A549 (cell line): ENCODE results near the gene UGT2B28. TPM values are rescaled to one million over a fixed set of nuclear protein-coding genes. Genes with fewer than 3 reads are reported as not detected.
A peak's percentile ranks its signal among the peaks of the same experiment; 100 is the strongest.
"Not testable (repeated sequence)": the region's sequence is repeated elsewhere in the genome, so short reads cannot be mapped to it uniquely, and the experiment has no call there.

ENCODE experiments used
- ATAC-seq, 2 experiments: fragments of 200-7000 bp in 1 of 2; fragments of >200 bp in 1 of 2; cut with Nextera tagmentation in 1 of 2; cut with Tn5 transposase in 1 of 2; 3 replicates each; pipeline versions ENCODE4 v1.8.0 to v1.9.1; 2018 to 2020; ENCODE audit warnings: mild to moderate bottlenecking in 1 of 2, moderate library complexity in 1 of 2
- CTCF ChIA-PET: fragments of 300-600 bp; sonication (Branson Sonifier 250); formaldehyde crosslinking; extraction: SDS; loops from one replicate; lab custom pipeline; 2021; ENCODE audit warnings: antibody characterized with exemption, inconsistent platforms; lab: Yijun Ruan, JAX
- POLR2A ChIA-PET: fragments of 350-600 bp; formaldehyde crosslinking; extraction: SDS; loops from one replicate; lab custom pipeline; 2021; ENCODE audit warnings: antibody characterized with exemption, inconsistent platforms; lab: Yijun Ruan, JAX
- DNase-seq, 2 experiments: peaks; one replicate each; pipeline versions ENCODE4 v3.0.0 to v3.0.0-alpha.2; 2011 to 2016; ENCODE audit warnings: low read depth in 1 of 2, low spot score in 1 of 2
- FAIRE-seq: peaks from 2 replicates; lab custom pipeline; 2011; peaks lifted over from hg19 to GRCh38; lab: Jason Lieb, UNC
- H3K27ac ChIP-seq, 2 experiments: fragments of >200 bp; sonication (Bioruptor Twin); formaldehyde crosslinking; 3 replicates each; pipeline ENCODE4 v1.5.1; 2016 to 2017
- H3K4me1 ChIP-seq: fragments of >200 bp; sonication (Bioruptor Twin); formaldehyde crosslinking; 3 replicates; pipeline ENCODE4 v1.6.1; 2016
- H3K4me2 ChIP-seq: fragments of >200 bp; sonication (Bioruptor Twin); formaldehyde crosslinking; 3 replicates; pipeline ENCODE4 v1.6.1; 2016
- H3K4me3 ChIP-seq: fragments of >200 bp; sonication (Bioruptor Twin); formaldehyde crosslinking; 3 replicates; pipeline ENCODE4 v1.5.1; 2016
- H3K9me3 ChIP-seq: fragments of >200 bp; sonication (Bioruptor Twin); formaldehyde crosslinking; 3 replicates; pipeline ENCODE4 v1.6.1; 2016
- CEBPB ChIP-seq, 2 experiments: fragments of >200 bp in 1 of 2; sonication (Bioruptor Twin) in 1 of 2; formaldehyde crosslinking in 1 of 2; IDR thresholded peaks; 2 replicates each; pipeline ENCODE4 v1.6.1; 2012 to 2016
- EP300 ChIP-seq, 2 experiments: fragments of >200 bp; sonication (Bioruptor Twin); formaldehyde crosslinking; IDR thresholded peaks; 2 replicates in 1 of 2; 3 replicates in 1 of 2; pipeline ENCODE4 v1.6.1; 2016 to 2017
- GATA3 ChIP-seq: IDR thresholded peaks from 2 replicates; pipeline ENCODE4 v1.6.1; 2012; ENCODE audit warnings: borderline replicate concordance
- HOXB13 ChIP-seq: fragments of 250-450 bp; sonication (Bioruptor Pico); IDR thresholded peaks from 2 replicates; pipeline ENCODE4 v1.5.0; 2020; ENCODE audit warnings: low read depth, mild to moderate bottlenecking, moderate library complexity
- JUN ChIP-seq, 2 experiments: fragments of >200 bp; sonication (Bioruptor Twin); formaldehyde crosslinking; IDR thresholded peaks; 2 replicates in 1 of 2; 3 replicates in 1 of 2; pipeline ENCODE4 v1.6.1; 2016 to 2017
- JUNB ChIP-seq: fragments of >200 bp; sonication (Bioruptor Twin); formaldehyde crosslinking; IDR thresholded peaks from 2 replicates; pipeline ENCODE4 v1.6.1; 2016
- MAZ ChIP-seq: fragments of 150-350 bp; IDR thresholded peaks from 2 replicates; pipeline ENCODE4 v1.6.1; 2014; ENCODE audit warnings: antibody characterized with exemption, low read depth, low read length, borderline replicate concordance
- NPAS2 ChIP-seq: fragments of 250-450 bp; sonication (Bioruptor Pico); IDR thresholded peaks from 2 replicates; pipeline ENCODE4 v1.8.0; 2022; ENCODE audit warnings: mild to moderate bottlenecking, moderate library complexity, borderline replicate concordance
- RAD21 ChIP-seq, 2 experiments: fragments of >200 bp in 1 of 2; sonication (Bioruptor Twin) in 1 of 2; formaldehyde crosslinking in 1 of 2; IDR thresholded peaks in 1 of 2; conservative IDR thresholded peaks in 1 of 2; 2 replicates in 1 of 2; 3 replicates in 1 of 2; pipeline ENCODE4 v1.6.1; 2012 to 2018; ENCODE audit warnings: inconsistent platforms in 1 of 2
- RARB ChIP-seq: fragments of 250-450 bp; sonication (Bioruptor Pico); IDR thresholded peaks from 2 replicates; pipeline ENCODE4 v1.8.0; 2021; ENCODE audit warnings: mild to moderate bottlenecking, moderate library complexity
- RCOR1 ChIP-seq: fragments of 150-350 bp; IDR thresholded peaks from 2 replicates; pipeline ENCODE4 v1.6.1; 2014; ENCODE audit warnings: antibody characterized with exemption, low read length, low read depth
- RFX5 ChIP-seq: fragments of 450-650 bp; IDR thresholded peaks from 2 replicates; pipeline ENCODE4 v1.7.1; 2014; ENCODE audit warnings: antibody characterized with exemption, mild to moderate bottlenecking, moderate library complexity
- SMC3 ChIP-seq: fragments of >200 bp; sonication (Bioruptor Twin); formaldehyde crosslinking; IDR thresholded peaks from 3 replicates; pipeline ENCODE4 v1.6.1; 2018; ENCODE audit warnings: inconsistent platforms
- SREBF2 ChIP-seq: fragments of 450-650 bp; IDR thresholded peaks from 2 replicates; pipeline ENCODE4 v1.6.1; 2014; ENCODE audit warnings: mild to moderate bottlenecking, moderate library complexity
- TFCP2L1 ChIP-seq: fragments of 250-450 bp; sonication (Bioruptor Pico); IDR thresholded peaks from 2 replicates; pipeline ENCODE4 v1.5.0; 2021; ENCODE audit warnings: mild to moderate bottlenecking
- TP53 ChIP-seq: fragments of 250-450 bp; sonication (Bioruptor Pico); IDR thresholded peaks from 2 replicates; pipeline ENCODE4 v1.5.0; 2021; ENCODE audit warnings: mild to moderate bottlenecking, moderate library complexity
- ZFP36 ChIP-seq: fragments of 450-650 bp; IDR thresholded peaks from 2 replicates; pipeline ENCODE4 v1.6.1; 2014; ENCODE audit warnings: borderline replicate concordance; ENCODE audit not compliant: partially characterized antibody
- WGBS: methylation state at CpG from one replicate; pipeline ENCODE4 v1.1.6; 2017; ENCODE audit errors: missing lambda C conversion rate; 5-methylcytosine and 5-hydroxymethylcytosine counted together
- polyA minus RNA-seq: library from RNA; depleted of rRNA, polyadenylated mRNA; stranded (reverse); fragments of >200 nt; gene quantifications from 2 replicates; pipeline ENCODE4 v1.2.3, GENCODE V29; 2011; rRNA and poly(A)+ RNA removed
- polyA plus RNA-seq, 4 experiments: library from polyadenylated mRNA; depleted of rRNA in 3 of 4; stranded (reverse); fragments of >200 nt; fragmentation: RNase III in 1 of 4; extraction: RNeasy Plus Mini Kit Qiagen cat#74134 plus additional on column Dnase treatment in 1 of 4; gene quantifications; 2 replicates in 3 of 4; 3 replicates in 1 of 4; pipeline ENCODE4 v1.2.3, GENCODE V29; 2011 to 2017
- TF ChIP-seq, protein P1 (sequence below): fragments of >200 bp; sonication (Bioruptor Twin); formaldehyde crosslinking; IDR thresholded peaks from 3 replicates; pipeline ENCODE4 v1.6.1; 2016
- TF ChIP-seq, protein P2 (sequence below): IDR thresholded peaks from 2 replicates; pipeline ENCODE4 v1.6.1; 2012
- TF ChIP-seq, protein P3 (sequence below): fragments of 150-350 bp; IDR thresholded peaks from 2 replicates; pipeline ENCODE4 v1.6.1; 2014; ENCODE audit warnings: low read depth, mild to moderate bottlenecking, low read length

Gene UGT2B28
- polyA plus RNA-seq (2011; rRNA removed) (0.22 and 0.29 TPM in 2 replicates), polyA plus RNA-seq (2017; fragmentation: RNase III; extraction: RNeasy Plus Mini Kit Qiagen cat#74134 plus additional on column Dnase treatment) (0.08 TPM in 1 of 3 replicates, not detected in the others), polyA minus RNA-seq (0.15 TPM in 1 of 2 replicates, not detected in the other)
- not detected in 2 replicates for polyA plus RNA-seq (2012; cell fraction: cytosol; rRNA removed)
- polyA plus RNA-seq (2012; cell fraction: nucleus; rRNA removed) = not detected in 2 replicates

DNA sequence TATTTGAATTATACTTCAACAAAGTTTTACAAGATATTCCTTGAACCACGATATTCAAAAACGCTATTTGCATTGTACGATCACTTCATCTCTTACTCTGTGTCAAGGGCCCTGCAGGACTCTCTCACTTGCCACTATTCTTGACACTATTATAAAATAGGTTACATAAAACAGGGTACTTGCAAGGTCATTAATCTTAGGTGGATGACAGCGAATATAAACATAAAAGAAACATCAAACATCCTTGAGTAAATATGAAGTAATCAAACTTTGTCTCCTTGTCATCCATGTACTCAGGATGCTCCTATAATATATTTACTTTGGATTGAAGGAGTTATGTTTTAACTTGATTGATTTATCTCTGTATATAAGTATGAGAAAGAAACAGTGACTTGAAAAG, at the start of gene UGT2B28:
UGT2B28 (plus strand) TSS at position 395 of the 400 bp plus-strand sequence. CDS start 26 bp downstream, outside the sequence.
- Histone ChIP-seq H3K27ac (peak within 1 kb of the TSS in 1 of 2 experiments; percentile 54; a peak in 1 of 6 replicates), H3K4me2 (peak within 1 kb of the TSS; percentile 51)
- H3K4me3 ChIP-seq, H3K4me1 ChIP-seq, H3K9me3 ChIP-seq, ATAC-seq, POLR2A ChIA-PET, CTCF ChIA-PET, FAIRE-seq: not testable (repeated sequence)
- WGBS = 6% methylated on average over 4 of the region's 4 CpGs
- peak; percentile 34 to 49; a peak in 2 of 4 replicates for TF ChIP-seq CEBPB (IDR thresholded peaks at IDR 0.05)
- peak; percentile 70 for TF ChIP-seq GATA3
- TF ChIP-seq JUN (IDR thresholded peaks at IDR 0.05) = peak in 1 of 2 experiments; percentile 28; a peak in 1 of 5 replicates
- peak in 1 of 2 experiments; percentile 44; a peak in 1 of 5 replicates for TF ChIP-seq EP300 (IDR thresholded peaks at IDR 0.05)
- TF ChIP-seq SMC3 = 0 out of 3 replicates have a peak, but pooled peaks have one; percentile 14
- peak in 1 of 2 experiments; percentile 19; a peak in 1 of 5 replicates for TF ChIP-seq RAD21 (conservative IDR thresholded peaks at IDR 0.05 in 1 of 2, IDR thresholded peaks at IDR 0.05 in 1 of 2)
- TF ChIP-seq, protein P1, sequence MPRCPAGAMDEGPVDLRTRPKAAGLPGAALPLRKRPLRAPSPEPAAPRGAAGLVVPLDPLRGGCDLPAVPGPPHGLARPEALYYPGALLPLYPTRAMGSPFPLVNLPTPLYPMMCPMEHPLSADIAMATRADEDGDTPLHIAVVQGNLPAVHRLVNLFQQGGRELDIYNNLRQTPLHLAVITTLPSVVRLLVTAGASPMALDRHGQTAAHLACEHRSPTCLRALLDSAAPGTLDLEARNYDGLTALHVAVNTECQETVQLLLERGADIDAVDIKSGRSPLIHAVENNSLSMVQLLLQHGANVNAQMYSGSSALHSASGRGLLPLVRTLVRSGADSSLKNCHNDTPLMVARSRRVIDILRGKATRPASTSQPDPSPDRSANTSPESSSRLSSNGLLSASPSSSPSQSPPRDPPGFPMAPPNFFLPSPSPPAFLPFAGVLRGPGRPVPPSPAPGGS = peak; percentile 61; the same call in 1 of the 3 replicates
- peak; percentile 59 for TF ChIP-seq JUNB
- peak in 1 of 2 experiments; percentile 62 for DNase-seq

DNA sequence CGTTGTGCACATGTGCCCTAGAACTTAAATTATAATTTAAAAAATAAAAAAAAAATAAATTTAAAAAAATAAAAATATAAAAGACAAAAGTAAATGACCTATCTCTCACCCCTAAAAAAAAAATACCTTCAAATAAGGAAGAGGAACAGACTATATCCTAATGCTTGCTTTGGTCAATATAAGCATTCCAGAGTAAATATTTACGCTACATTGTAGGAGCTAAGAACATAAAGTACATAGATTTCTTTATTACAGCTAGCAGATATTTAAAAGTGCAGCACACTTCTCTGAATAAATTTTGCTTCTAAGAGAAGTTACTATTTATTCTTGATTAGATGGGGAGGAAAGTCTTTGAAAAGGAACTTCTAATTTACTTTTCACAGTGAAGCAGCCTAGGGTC, 41.2 kb upstream of the UGT2B28 start:
- FAIRE-seq = no peak

More for the DNA sequence above, 41.2 kb upstream of the UGT2B28 start:
- WGBS = 73% methylated on average over 2 of the region's 2 CpGs
- ChIA-PET POLR2A (no interaction called here), CTCF (no interaction called here)
- no peak overlapping the region for H3K27ac ChIP-seq
- H3K4me1 ChIP-seq = 0 out of 3 replicates have a peak, but pooled peaks cover 3% of the 10 kb centered on the region
- no peak overlapping the region for H3K4me3 ChIP-seq
- ATAC-seq = no peak
- DNase-seq = no peak
- no peaks in the 10 kb centered on the region for H3K9me3 ChIP-seq
- H3K4me2 ChIP-seq = no peak overlapping the region
- no peak for TF ChIP-seq ZFP36
- no peak for TF ChIP-seq RFX5
- no peak for TF ChIP-seq NPAS2 (CRISPR knock-in tag)
- no peak for TF ChIP-seq RARB (CRISPR knock-in tag)
- TF ChIP-seq SMC3 = no peak
- no peak for TF ChIP-seq TFCP2L1 (CRISPR knock-in tag)
- TF ChIP-seq RCOR1 = no peak
- TF ChIP-seq, protein P2, sequence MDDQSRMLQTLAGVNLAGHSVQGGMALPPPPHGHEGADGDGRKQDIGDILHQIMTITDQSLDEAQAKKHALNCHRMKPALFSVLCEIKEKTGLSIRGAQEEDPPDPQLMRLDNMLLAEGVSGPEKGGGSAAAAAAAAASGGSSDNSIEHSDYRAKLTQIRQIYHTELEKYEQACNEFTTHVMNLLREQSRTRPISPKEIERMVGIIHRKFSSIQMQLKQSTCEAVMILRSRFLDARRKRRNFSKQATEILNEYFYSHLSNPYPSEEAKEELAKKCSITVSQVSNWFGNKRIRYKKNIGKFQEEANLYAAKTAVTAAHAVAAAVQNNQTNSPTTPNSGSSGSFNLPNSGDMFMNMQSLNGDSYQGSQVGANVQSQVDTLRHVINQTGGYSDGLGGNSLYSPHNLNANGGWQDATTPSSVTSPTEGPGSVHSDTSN = no peak
- no peak for TF ChIP-seq SREBF2
- no peak for TF ChIP-seq HOXB13 (CRISPR knock-in tag)
- no peak for TF ChIP-seq TP53 (CRISPR knock-in tag)
- TF ChIP-seq, protein P1 = no peak
- TF ChIP-seq, protein P3, sequence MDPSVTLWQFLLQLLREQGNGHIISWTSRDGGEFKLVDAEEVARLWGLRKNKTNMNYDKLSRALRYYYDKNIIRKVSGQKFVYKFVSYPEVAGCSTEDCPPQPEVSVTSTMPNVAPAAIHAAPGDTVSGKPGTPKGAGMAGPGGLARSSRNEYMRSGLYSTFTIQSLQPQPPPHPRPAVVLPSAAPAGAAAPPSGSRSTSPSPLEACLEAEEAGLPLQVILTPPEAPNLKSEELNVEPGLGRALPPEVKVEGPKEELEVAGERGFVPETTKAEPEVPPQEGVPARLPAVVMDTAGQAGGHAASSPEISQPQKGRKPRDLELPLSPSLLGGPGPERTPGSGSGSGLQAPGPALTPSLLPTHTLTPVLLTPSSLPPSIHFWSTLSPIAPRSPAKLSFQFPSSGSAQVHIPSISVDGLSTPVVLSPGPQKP = no peak
- no peak for TF ChIP-seq MAZ
- TF ChIP-seq JUNB = no peak
